ENCODE data around the gene MAP3K6. TPM values are rescaled to one million over a fixed set of nuclear protein-coding genes. Genes with fewer than 3 reads are reported as not detected.

Gene MAP3K6
- total and polyA plus RNA-seq, 9 donors, result 5.1 to 45.9 (median 16.6) TPM

- Histone ChIP-seq H3K27ac (no peak overlapping the region), H3K36me3 (no peaks in the 10 kb centered on the region), H3K27me3 (no peaks in the 10 kb centered on the region), H3K4me1 (ENCODE audit: insufficient read depth) (peaks cover 8% of the 10 kb centered on the region), H3K9me3 (no peaks in the 10 kb centered on the region), H3K4me3 (peak overlapping the region; percentile 45)
- 19 to 27% (median 20%) methylated on average over 44 to 51 of the region's 51 CpGs for WGBS, 3 donors
- no peak for TF ChIP-seq POLR2A (IDR thresholded peaks at IDR 0.05)
- intact Hi-C loops (cut with DNase I), result no loop called here
- DNase-seq, result peak in 1 of 5 donors; percentile 35
These were observed 17.6 kb downstream of the MAP3K6 start for GRCh38 chr1:27348861-27349783.

GRCh38 chr1:27346991-27347624 is 19.7 kb downstream of the MAP3K6 start:
- Histone ChIP-seq H3K27me3 (no peaks in the 10 kb centered on the region), H3K4me1 (ENCODE audit: insufficient read depth) (peaks cover 8% of the 10 kb centered on the region), H3K4me3 (no peak overlapping the region), H3K36me3 (no peaks in the 10 kb centered on the region), H3K27ac (no peak overlapping the region), H3K9me3 (no peaks in the 10 kb centered on the region)
- 75 to 81% (median 78%) methylated on average over 14 of the region's 14 CpGs for WGBS, 3 donors
- TF ChIP-seq CTCF (IDR thresholded peaks at IDR 0.05), result no peak
- DNase-seq, result no peak
- intact Hi-C loops (cut with DNase I), result no loop called here

- 86 to 89% (median 88%) methylated on average over 8 of the region's 8 CpGs for WGBS, 3 donors
- TF ChIP-seq CTCF (IDR thresholded peaks at IDR 0.05) (no peak), POLR2A (IDR thresholded peaks at IDR 0.05) (no peak), EP300 (IDR thresholded peaks at IDR 0.05) (no peak)
- intact Hi-C loops (cut with DNase I), result no loop called here
These were observed 20.4 kb downstream of the MAP3K6 start for GRCh38 chr1:27346357-27346756.

GRCh38 chr1:27345272-27345671 is 21.5 kb downstream of the MAP3K6 start:
- no peak for TF ChIP-seq POLR2A (IDR thresholded peaks at IDR 0.05)
- TF ChIP-seq CTCF (IDR thresholded peaks at IDR 0.05), result no peak
- no peak for TF ChIP-seq EP300 (IDR thresholded peaks at IDR 0.05)
- WGBS, 3 donors, result 87% methylated on average over 12 of the region's 12 CpGs
- intact Hi-C loops (cut with DNase I), result no loop called here

More at GRCh38 chr1:27346357-27346756, 20.4 kb downstream of the MAP3K6 start:
- no peaks in the 10 kb centered on the region for H3K27me3 ChIP-seq
- H3K4me3 ChIP-seq, result no peak overlapping the region
- H3K9me3 ChIP-seq, result no peaks in the 10 kb centered on the region
- H3K36me3 ChIP-seq, result no peaks in the 10 kb centered on the region
- peaks cover 8% of the 10 kb centered on the region for H3K4me1 ChIP-seq (ENCODE audit: insufficient read depth)
- DNase-seq, result no peak
- no peak overlapping the region for H3K27ac ChIP-seq

GRCh38 chr1:27343639-27344025 is 23.1 kb downstream of the MAP3K6 start:
- Histone ChIP-seq H3K9me3 (no peaks in the 10 kb centered on the region), H3K4me1 (ENCODE audit: insufficient read depth) (no peaks in the 10 kb centered on the region), H3K36me3 (no peaks in the 10 kb centered on the region), H3K27me3 (no peaks in the 10 kb centered on the region), H3K4me3 (no peak overlapping the region), H3K27ac (no peak overlapping the region)
- 65 to 70% (median 68%) methylated on average over 5 of the region's 5 CpGs for WGBS, 3 donors
- no peak for TF ChIP-seq EP300 (IDR thresholded peaks at IDR 0.05)
- DNase-seq, result no peak
- intact Hi-C loops (cut with DNase I), result no loop called here

More at GRCh38 chr1:27345272-27345671, 21.5 kb downstream of the MAP3K6 start:
- DNase-seq, result no peak
- Histone ChIP-seq H3K4me1 (ENCODE audit: insufficient read depth) (peaks cover 6% of the 10 kb centered on the region), H3K36me3 (no peaks in the 10 kb centered on the region), H3K4me3 (no peak overlapping the region), H3K27ac (no peak overlapping the region), H3K9me3 (no peaks in the 10 kb centered on the region), H3K27me3 (no peaks in the 10 kb centered on the region)

Data from ovary (tissue), 9 donors.